HG02870 (cell line): ENCODE results near the gene SMAD6.

Experiments used
- ATAC-seq: cut with Tn5 transposase; IDR thresholded peaks from one replicate; pipeline ENCODE4 v1.9.1; 2021; ENCODE audit warnings: mild to moderate bottlenecking, moderate library complexity; ENCODE audit not compliant: unreplicated experiment

Gene SMAD6

DNA sequence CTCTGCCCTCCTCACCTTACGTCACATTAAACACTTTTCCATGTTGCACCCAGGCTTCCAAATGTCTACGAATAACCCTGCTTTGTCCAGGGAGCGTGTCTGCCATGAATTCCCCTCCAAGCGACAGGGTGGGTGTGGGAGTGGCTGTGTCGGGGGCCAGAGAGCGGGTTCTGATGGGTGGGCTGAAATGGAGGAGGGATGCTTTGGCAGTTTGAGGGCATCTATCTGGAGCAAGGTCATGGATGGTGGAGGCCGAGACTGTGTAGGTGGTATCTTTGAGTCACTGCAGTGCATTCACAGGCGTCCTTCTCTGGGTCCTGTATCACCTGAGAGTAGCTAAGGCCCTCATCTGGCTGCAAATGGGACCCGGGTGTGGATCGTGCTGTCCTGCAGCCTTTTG lies 36.6 kb downstream of the SMAD6 start:
- no peak for ATAC-seq

DNA sequence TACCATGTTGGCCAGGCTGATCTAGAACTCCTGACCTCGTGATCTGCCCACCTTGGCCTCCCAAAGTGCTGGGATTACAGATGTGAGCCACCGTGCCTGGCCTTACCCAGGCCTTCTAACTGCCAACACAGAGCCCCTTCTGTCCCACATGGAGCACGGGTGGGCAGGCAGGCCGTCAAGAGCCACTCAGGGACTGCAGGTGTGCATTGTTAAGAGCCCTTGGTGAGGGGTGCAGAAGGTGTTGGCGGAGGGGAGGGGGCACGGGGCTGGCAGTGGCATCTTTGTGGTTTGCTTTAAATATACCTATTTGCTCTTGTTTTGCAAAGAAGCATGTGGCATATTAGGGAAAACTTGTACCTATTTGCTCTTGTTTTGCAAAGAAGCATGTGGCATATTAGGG lies 37.3 kb downstream of the SMAD6 start:
- no peak for ATAC-seq

- no peak for ATAC-seq
These were observed 38.8 kb downstream of the SMAD6 start for GRCh38 chr15:66740802-66741201.

- ATAC-seq, result no peak
These were observed 39.6 kb downstream of the SMAD6 start for GRCh38 chr15:66741646-66742045.

GRCh38 chr15:66742286-66742685 lies 40.2 kb downstream of the SMAD6 start:
- ATAC-seq, result no peak

DNA sequence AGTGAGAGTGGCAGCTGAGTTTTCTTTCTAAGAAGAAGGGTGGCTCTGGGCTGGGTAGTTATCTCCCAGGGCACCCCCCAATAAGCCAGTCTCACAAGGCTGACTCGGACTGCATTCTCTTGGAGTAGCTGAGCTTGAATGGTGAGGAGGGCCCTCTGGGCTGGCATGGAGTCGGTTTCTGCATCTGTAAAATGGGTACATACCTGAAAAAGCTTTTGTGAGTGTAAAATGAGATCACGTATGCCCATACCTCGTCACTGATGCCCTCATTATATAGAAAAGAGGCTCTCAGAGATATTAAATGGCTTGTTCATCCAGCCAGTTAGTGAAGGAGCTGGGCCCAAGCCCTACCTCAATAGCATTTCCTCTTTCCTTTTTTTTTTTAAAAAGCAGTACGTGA lies 41.2 kb downstream of the SMAD6 start:
- no peak for ATAC-seq

GRCh38 chr15:66743703-66744536 lies 41.9 kb downstream of the SMAD6 start:
- ATAC-seq, result no peak

DNA sequence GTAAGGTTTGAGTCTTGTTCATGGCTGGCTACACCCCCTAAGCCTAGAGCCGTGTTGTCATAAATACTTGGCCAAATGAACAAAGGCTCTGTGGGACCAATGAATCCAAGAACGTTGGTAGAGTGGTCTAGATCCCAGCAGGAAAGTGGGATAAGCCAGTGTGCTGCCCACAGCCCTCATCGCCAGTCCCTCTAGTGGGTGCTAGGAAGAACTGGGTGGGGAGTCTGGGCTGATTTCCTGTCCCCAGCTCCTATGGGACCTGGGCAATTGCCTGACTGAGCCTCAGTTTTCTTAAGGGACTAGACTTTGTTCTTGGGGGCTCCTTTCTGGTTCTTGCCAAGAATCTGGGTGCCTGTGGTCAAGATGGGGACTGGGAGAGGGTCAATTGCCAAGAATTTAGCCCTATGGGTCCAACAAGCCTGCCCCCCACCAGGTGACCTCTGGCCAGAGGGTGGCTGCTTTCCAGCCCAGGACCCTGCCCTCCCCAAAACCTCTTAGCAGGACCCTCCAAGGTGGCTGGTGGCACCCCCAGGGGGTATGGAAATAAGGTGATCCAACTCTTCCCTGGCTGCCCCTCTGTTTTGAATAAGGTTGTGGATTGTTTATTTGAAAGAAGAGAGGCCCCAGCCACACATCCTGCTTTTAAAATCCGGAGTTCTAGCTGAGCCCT lies 42.7 kb downstream of the SMAD6 start:
- no peak for ATAC-seq

- no peak for ATAC-seq
These were observed 43.6 kb downstream of the SMAD6 start for GRCh38 chr15:66745530-66746230.

- no peak for ATAC-seq
These were observed 44.2 kb downstream of the SMAD6 start for GRCh38 chr15:66746231-66746605.

DNA sequence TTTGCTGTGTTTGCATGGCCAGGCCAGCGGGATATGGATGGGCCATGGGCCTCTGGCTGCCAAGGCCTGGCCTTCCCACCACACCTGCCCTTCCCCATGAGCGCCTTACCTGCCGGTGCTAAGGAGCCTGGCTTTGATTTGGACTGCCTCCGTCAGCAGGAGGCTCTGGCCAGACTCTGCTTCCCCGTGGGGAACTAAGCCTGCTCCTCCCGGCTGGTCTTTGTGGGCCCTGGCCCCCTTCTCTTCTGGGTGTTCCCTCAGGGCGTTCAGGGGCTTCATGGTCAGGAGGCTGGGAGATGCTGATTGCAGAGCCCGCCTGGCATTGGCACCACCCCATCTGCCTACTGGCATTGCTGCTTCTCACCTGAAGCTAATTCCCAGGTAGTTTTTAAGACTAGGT lies 45.2 kb downstream of the SMAD6 start:
- no peak for ATAC-seq

- ATAC-seq, result no peak
These were observed 46.1 kb downstream of the SMAD6 start for GRCh38 chr15:66747886-66748707.

- ATAC-seq, result no peak
These were observed 46.6 kb downstream of the SMAD6 start for GRCh38 chr15:66748708-66749035.

DNA sequence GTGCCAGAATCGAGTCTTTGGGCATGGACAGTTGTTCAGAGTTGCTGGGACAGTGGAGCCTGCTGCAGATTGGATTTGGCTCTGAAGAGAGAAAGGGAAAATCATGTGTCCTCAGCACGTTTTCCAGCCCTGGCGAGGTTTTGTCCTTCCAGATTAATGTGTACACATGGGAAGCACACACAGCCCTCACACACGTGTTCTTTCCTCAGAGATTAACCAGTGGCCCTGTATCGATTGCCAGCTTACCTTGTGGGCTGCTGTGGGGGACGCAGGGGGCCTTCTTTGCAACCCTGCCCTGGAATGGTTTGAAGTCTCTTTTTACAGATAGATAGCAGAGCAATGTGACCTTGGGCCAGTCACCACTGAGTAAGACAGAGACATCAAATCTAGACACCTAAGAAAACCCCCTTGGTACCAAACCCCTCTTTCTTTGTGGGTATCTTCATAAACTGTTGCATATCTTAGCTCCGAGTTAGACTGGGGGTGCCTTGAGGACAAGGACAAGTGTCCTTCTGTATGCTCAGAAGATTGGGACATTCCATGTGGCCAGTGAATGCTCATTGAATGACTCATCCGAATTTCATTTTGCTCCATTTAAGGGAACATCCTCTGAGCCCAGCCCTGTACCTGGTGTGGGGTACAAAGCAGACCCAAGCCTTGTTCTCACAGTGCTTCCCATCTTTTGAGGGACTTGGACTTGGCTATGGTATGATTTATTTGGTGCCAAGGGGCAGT lies 48.0 kb downstream of the SMAD6 start:
- ATAC-seq, result no peak

DNA sequence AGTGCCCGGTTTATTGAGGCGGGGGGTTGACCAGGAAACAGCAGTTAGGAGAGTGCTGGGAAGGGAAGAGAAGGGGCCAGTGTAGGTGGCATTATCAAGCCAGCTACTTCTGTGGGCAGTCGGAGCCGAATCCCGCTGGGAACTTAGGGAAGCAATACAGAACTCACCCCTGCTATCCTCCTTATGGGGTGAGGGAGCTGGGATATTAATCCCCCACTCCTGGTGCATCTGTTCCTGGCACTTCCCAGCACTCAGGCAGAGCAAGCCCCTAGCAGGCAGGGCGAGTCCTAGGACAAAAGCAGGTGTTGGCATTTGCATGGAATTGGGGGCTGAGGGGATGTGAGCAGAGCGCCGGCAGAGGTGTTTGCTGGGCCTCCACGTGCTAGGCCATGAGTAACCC lies 48.6 kb downstream of the SMAD6 start:
- no peak for ATAC-seq

GRCh38 chr15:66751579-66751978 lies 49.5 kb downstream of the SMAD6 start:
- ATAC-seq, result no peak

DNA sequence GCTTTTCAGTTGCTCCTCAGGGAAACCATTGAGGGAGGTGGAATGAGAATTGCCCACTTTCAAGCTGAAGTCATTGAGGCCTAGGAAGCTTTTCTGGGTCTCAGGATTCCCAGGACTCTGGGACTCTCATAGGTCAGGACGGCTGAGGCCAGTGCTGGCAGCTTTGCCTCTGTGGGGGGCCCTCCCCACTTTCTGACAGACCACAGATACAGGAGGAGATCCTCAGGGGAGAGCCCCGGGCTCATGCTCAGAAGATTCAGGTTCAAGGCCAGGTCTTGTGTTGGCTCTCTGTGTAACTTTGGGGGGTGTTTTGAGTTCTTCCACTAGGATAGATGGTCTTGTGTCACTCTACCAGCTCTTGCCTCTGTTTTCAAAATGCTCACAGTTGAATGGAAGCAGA lies 50.0 kb downstream of the SMAD6 start:
- no peak for ATAC-seq

- ATAC-seq, result no peak
These were observed 51.8 kb downstream of the SMAD6 start for GRCh38 chr15:66753687-66754377.

GRCh38 chr15:66754789-66755188 lies 52.8 kb downstream of the SMAD6 start:
- no peak for ATAC-seq
